ENCODE data around the gene MSL1. TPM values are rescaled to one million over a fixed set of nuclear protein-coding genes. Genes with fewer than 3 reads are reported as not detected.

MSL1 gene
- polyA plus RNA-seq, 4 donors, result 53.1 to 120 (median 69.3) TPM

- H3K4me1 ChIP-seq (ENCODE audit: control insufficient read depth in 3 of 3, insufficient read depth in 2 of 3, low read depth in 1 of 3, low read length in 2 of 3), result peaks cover 11 to 82% (median 24%) of the 10 kb centered on the region in 3 donors
- H3K4me3 ChIP-seq (ENCODE audit: low read depth in 1 of 3, low read length in 3 of 3), result peak within 1 kb of the TSS; percentile 62 to 68 (median 66)
- no peaks in the 10 kb centered on the region for H3K27me3 ChIP-seq (ENCODE audit: control insufficient read depth in 3 of 3, insufficient read depth in 3 of 3, low read length in 3 of 3)
- FAIRE-seq (no peak), DNase-seq (no peak)
- H3K27ac ChIP-seq (ENCODE audit: low read depth in 1 of 3, low read length in 2 of 3), result peak within 1 kb of the TSS; percentile 86 to 96 (median 96)
- H3K36me3 ChIP-seq (ENCODE audit: control insufficient read depth in 3 of 3, insufficient read depth in 2 of 3, low read depth in 1 of 3, low read length in 3 of 3), result peaks cover 0 to 22% (median 8%) of the 10 kb centered on the region in 3 donors
- 0 to 1% (median 0%) methylated on average over 16 of the region's 16 CpGs for WGBS, 3 donors
- no peaks in the 10 kb centered on the region for H3K9me3 ChIP-seq (ENCODE audit: control insufficient read depth in 2 of 2, insufficient read depth in 1 of 2, low read depth in 1 of 2, low read length in 1 of 2)
These were observed 21.4 kb upstream of the MSL1 start, which contains the start of gene NR1D1 for GRCh38 chr17:40100419-40100668. Gene NR1D1 (minus strand): TSS chr17:40100589. CDS start chr17:40100094, 495 bp downstream.

DNA sequence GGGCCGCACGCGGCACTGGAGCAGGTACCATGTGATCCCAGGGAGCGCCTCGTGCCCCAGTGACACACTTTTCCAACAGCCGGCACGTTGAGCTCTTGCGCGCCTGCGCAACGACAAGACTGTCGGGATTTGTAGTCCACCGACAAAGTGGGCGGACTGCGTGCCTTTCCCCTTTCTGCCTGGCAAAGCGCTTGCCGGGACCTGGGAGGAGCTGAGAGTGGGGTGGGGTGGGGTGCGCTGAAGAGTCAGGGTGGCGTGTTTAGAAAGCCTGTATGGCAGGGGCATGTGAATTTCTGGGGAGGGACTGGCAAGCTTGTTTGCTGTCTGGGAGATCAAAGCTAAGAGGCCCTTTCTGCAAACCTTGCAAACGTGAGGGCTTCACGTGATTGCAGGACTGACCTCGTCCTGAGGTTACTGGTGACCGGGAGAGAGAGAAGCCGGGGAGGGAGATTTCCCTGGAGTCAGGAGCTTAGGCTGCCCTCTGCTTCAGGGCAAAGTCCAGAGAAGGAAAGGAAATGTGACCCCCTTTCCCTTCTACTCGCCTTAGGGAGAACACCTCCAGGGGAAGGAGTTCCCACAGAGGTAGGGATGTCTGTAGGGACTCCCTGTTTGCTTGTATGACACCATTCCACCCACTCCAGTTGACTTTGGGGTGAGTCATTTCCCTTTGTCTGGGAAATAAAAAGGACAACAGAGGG, 21.0 kb upstream of the MSL1 start:
- Histone ChIP-seq H3K9me3 (ENCODE audit: control insufficient read depth in 2 of 2, insufficient read depth in 1 of 2, low read depth in 1 of 2, low read length in 1 of 2) (no peaks in the 10 kb centered on the region), H3K27me3 (ENCODE audit: control insufficient read depth in 3 of 3, insufficient read depth in 3 of 3, low read length in 3 of 3) (no peaks in the 10 kb centered on the region), H3K4me3 (ENCODE audit: low read depth in 1 of 3, low read length in 3 of 3) (peak overlapping the region in 2 of 3 donors; percentile 62 to 66), H3K4me1 (ENCODE audit: control insufficient read depth in 3 of 3, insufficient read depth in 2 of 3, low read depth in 1 of 3, low read length in 2 of 3) (peaks cover 8 to 82% (median 26%) of the 10 kb centered on the region in 3 donors), H3K27ac (ENCODE audit: low read depth in 1 of 3, low read length in 2 of 3) (peak overlapping the region; percentile 86 to 96 (median 92)), H3K36me3 (ENCODE audit: control insufficient read depth in 3 of 3, insufficient read depth in 2 of 3, low read depth in 1 of 3, low read length in 3 of 3) (peaks cover 0 to 17% (median 7%) of the 10 kb centered on the region in 3 donors)
- DNase-seq (peak; percentile 98 to 99), FAIRE-seq (no peak)
- 0 to 1% (median 1%) methylated on average over 24 to 25 of the region's 25 CpGs for WGBS, 3 donors

DNA sequence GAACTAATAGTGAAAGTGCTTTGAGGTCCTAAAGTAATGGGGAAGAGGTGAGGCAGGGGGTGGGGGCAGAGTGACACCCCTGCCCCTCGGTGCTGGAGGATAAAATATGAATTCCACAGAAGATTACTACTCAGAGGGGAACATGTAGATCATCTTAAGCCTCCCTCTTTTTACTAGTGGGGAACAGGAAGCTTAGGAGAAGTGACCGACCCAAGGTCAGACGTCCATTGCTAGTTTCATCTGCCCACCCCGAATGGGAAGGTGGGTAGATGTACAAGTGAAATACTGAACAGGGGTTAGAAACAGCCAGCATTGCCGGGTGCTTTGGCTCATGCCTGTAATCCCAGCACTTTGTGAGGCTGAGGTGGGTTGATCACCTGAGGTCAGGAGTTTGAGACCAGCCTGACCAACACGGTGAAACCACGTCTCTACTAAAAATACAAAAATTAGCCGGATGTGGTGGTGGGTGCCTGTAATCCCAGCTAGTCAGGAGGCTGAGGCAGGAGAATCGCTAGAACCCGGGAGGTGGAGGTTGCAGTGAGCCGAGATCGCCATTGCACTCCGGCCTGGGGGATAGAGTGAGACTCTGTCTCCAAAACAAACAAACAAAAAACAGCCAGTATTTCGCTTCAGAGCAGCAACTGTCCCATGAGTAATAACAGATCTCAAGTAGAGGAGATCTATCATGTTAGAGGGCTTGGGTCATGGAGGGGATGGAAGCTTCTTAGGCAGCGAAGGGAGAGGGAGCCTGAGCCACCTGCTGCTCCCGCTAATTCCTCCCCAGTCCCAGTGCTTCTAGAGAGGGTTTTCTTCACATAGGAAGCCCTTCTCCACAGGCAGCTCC, 20.2 kb upstream of the MSL1 start:
- no peaks in the 10 kb centered on the region for H3K27me3 ChIP-seq (ENCODE audit: control insufficient read depth in 3 of 3, insufficient read depth in 3 of 3, low read length in 3 of 3)
- WGBS, 3 donors, result 66 to 69% (median 69%) methylated on average over 16 of the region's 16 CpGs
- H3K4me3 ChIP-seq (ENCODE audit: low read depth in 1 of 3, low read length in 3 of 3), result no peak overlapping the region
- no peak for DNase-seq
- peak overlapping the region; percentile 86 to 96 (median 92) for H3K27ac ChIP-seq (ENCODE audit: low read depth in 1 of 3, low read length in 2 of 3)
- peaks cover 0 to 9% (median 3%) of the 10 kb centered on the region in 3 donors for H3K36me3 ChIP-seq (ENCODE audit: control insufficient read depth in 3 of 3, insufficient read depth in 2 of 3, low read depth in 1 of 3, low read length in 3 of 3)
- no peak for FAIRE-seq
- peaks cover 8 to 77% (median 28%) of the 10 kb centered on the region in 3 donors for H3K4me1 ChIP-seq (ENCODE audit: control insufficient read depth in 3 of 3, insufficient read depth in 2 of 3, low read depth in 1 of 3, low read length in 2 of 3)
- H3K9me3 ChIP-seq (ENCODE audit: control insufficient read depth in 2 of 2, insufficient read depth in 1 of 2, low read depth in 1 of 2, low read length in 1 of 2), result no peaks in the 10 kb centered on the region

DNA sequence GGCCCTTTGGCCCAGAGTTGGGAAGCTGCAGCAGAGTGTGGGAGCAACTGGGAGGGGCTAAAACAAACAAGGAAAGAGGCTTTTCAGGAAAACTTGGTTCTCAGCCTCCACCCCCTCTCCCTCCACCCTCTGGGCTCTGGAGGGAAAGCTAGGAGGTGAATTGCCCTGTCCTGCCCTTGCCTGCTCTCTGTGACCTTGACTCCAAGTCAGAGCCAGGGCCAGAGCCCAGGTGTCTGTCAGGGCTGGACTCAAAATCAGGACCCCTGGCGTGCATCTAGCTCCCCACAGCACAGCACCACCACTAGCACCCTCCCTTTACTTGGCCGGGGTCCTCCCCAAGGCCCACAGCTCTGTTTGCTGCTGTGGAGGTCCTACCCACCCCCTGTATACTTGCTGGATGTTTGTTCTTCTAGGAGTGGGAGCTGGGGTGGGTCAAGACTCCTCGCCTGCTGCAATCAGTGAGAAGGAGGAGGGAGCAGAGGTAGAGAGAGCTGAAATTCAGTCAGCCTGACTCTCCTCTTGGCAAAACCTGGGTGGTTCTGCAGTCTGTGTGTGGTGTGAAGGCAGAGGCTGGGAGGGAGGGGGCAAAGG, 18.6 kb upstream of the MSL1 start:
- peak overlapping the region; percentile 53 to 80 (median 63) for H3K27ac ChIP-seq (ENCODE audit: low read depth in 1 of 3, low read length in 2 of 3)
- H3K36me3 ChIP-seq (ENCODE audit: control insufficient read depth in 3 of 3, insufficient read depth in 2 of 3, low read depth in 1 of 3, low read length in 3 of 3), result no peaks in the 10 kb centered on the region
- no peak for FAIRE-seq
- DNase-seq, result peak in 1 of 2 donors; percentile 65
- peaks cover 8 to 72% (median 23%) of the 10 kb centered on the region in 3 donors for H3K4me1 ChIP-seq (ENCODE audit: control insufficient read depth in 3 of 3, insufficient read depth in 2 of 3, low read depth in 1 of 3, low read length in 2 of 3)
- no peaks in the 10 kb centered on the region for H3K9me3 ChIP-seq (ENCODE audit: control insufficient read depth in 2 of 2, insufficient read depth in 1 of 2, low read depth in 1 of 2, low read length in 1 of 2)
- H3K4me3 ChIP-seq (ENCODE audit: low read depth in 1 of 3, low read length in 3 of 3), result no peak overlapping the region
- 32 to 43% (median 39%) methylated on average over 3 of the region's 3 CpGs for WGBS, 3 donors
- no peaks in the 10 kb centered on the region for H3K27me3 ChIP-seq (ENCODE audit: control insufficient read depth in 3 of 3, insufficient read depth in 3 of 3, low read length in 3 of 3)

GRCh38 chr17:40103688-40104087, 18.1 kb upstream of the MSL1 start:
- 6 to 17% (median 14%) methylated on average over 1 to 2 of the region's 2 CpGs for WGBS, 3 donors
- Histone ChIP-seq H3K27ac (ENCODE audit: low read depth in 1 of 3, low read length in 2 of 3) (peak overlapping the region; percentile 53 to 80 (median 63)), H3K27me3 (ENCODE audit: control insufficient read depth in 3 of 3, insufficient read depth in 3 of 3, low read length in 3 of 3) (no peaks in the 10 kb centered on the region), H3K4me3 (ENCODE audit: low read depth in 1 of 3, low read length in 3 of 3) (no peak overlapping the region), H3K4me1 (ENCODE audit: control insufficient read depth in 3 of 3, insufficient read depth in 2 of 3, low read depth in 1 of 3, low read length in 2 of 3) (peaks cover 8 to 72% (median 23%) of the 10 kb centered on the region in 3 donors), H3K36me3 (ENCODE audit: control insufficient read depth in 3 of 3, insufficient read depth in 2 of 3, low read depth in 1 of 3, low read length in 3 of 3) (no peaks in the 10 kb centered on the region), H3K9me3 (ENCODE audit: control insufficient read depth in 2 of 2, insufficient read depth in 1 of 2, low read depth in 1 of 2, low read length in 1 of 2) (no peaks in the 10 kb centered on the region)
- no peak for FAIRE-seq
- DNase-seq, result no peak

DNA sequence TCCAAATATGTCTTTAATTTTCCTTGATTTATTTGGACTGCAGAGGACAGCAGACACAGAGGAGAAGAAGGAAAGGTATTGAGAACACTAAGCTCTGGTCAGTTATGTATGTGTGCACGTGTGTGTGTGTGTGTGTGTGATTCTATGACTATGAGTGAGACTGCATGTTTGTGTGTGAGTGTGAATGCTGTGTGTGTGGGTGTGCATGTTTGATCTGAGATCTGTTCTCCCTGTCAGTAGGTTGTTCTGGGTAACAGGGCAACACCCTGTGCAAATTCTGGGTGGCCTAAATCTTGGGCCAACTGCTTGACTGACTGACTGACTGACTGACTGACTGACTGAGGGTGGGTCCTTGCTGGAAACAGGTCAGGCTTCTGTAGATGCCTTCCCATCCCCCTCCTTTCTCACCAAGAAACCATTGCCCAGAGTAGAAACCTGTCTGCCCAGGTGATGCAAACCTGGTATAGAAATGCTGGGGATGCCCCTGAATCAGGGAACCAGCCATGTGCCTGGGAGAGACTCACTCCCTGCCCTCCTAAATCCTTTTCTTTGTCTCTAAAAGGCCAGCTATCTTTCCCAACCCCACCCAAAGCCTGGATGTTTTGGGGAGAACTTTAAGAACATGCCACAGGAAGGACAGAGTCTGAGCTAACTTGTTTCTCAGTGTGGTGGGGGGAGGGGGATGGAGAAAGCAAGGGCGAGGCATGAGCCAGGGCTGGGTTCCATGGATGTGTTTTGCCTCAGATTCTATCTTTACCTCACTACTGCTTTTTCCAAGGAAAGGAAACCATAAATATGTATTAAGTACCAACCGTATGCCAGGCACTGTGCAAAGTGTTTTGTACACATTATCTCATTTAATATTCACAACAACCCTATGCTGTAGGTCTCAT, 16.9 kb upstream of the MSL1 start:
- H3K9me3 ChIP-seq (ENCODE audit: control insufficient read depth in 2 of 2, insufficient read depth in 1 of 2, low read depth in 1 of 2, low read length in 1 of 2), result no peaks in the 10 kb centered on the region
- no peak overlapping the region for H3K4me3 ChIP-seq (ENCODE audit: low read depth in 1 of 3, low read length in 3 of 3)
- no peak for DNase-seq
- WGBS, 3 donors, result 56 to 65% (median 62%) methylated on average over 3 of the region's 3 CpGs
- no peak for FAIRE-seq
- no peaks in the 10 kb centered on the region for H3K36me3 ChIP-seq (ENCODE audit: control insufficient read depth in 3 of 3, insufficient read depth in 2 of 3, low read depth in 1 of 3, low read length in 3 of 3)
- H3K27ac ChIP-seq (ENCODE audit: low read depth in 1 of 3, low read length in 2 of 3), result peak overlapping the region in 1 of 3 donors; percentile 80
- H3K27me3 ChIP-seq (ENCODE audit: control insufficient read depth in 3 of 3, insufficient read depth in 3 of 3, low read length in 3 of 3), result no peaks in the 10 kb centered on the region
- peaks cover 9 to 75% (median 30%) of the 10 kb centered on the region in 3 donors for H3K4me1 ChIP-seq (ENCODE audit: control insufficient read depth in 3 of 3, insufficient read depth in 2 of 3, low read depth in 1 of 3, low read length in 2 of 3)

- FAIRE-seq, result no peak
- no peaks in the 10 kb centered on the region for H3K9me3 ChIP-seq (ENCODE audit: control insufficient read depth in 2 of 2, insufficient read depth in 1 of 2, low read depth in 1 of 2, low read length in 1 of 2)
- H3K27ac ChIP-seq (ENCODE audit: low read depth in 1 of 3, low read length in 2 of 3), result peak overlapping the region in 2 of 3 donors; percentile 78 to 80
- no peak overlapping the region for H3K4me3 ChIP-seq (ENCODE audit: low read depth in 1 of 3, low read length in 3 of 3)
- H3K27me3 ChIP-seq (ENCODE audit: control insufficient read depth in 3 of 3, insufficient read depth in 3 of 3, low read length in 3 of 3), result no peaks in the 10 kb centered on the region
- H3K4me1 ChIP-seq (ENCODE audit: control insufficient read depth in 3 of 3, insufficient read depth in 2 of 3, low read depth in 1 of 3, low read length in 2 of 3), result peaks cover 16 to 75% (median 42%) of the 10 kb centered on the region in 3 donors
- 71 to 87% (median 83%) methylated on average over 5 of the region's 5 CpGs for WGBS, 3 donors
- DNase-seq, result no peak
- H3K36me3 ChIP-seq (ENCODE audit: control insufficient read depth in 3 of 3, insufficient read depth in 2 of 3, low read depth in 1 of 3, low read length in 3 of 3), result no peaks in the 10 kb centered on the region
These were observed 15.7 kb upstream of the MSL1 start for GRCh38 chr17:40105861-40106759.
